HG03558 (cell line): ENCODE data around the gene MYO10.
"Not testable (repeated sequence)": the region's sequence is repeated elsewhere in the genome, so short reads cannot be mapped to it uniquely, and the experiment has no call there.

Source experiments
- ATAC-seq: cut with Tn5 transposase; IDR thresholded peaks from one replicate; pipeline ENCODE4 v1.9.1; 2021; ENCODE audit warnings: moderate number of reproducible peaks; ENCODE audit not compliant: unreplicated experiment; ENCODE audit errors: extremely low read depth

Gene MYO10

GRCh38 chr5:16757577-16757976 is 178.5 kb downstream of the MYO10 start:
- not testable (repeated sequence) for ATAC-seq

GRCh38 chr5:16757146-16757545 is 178.9 kb downstream of the MYO10 start:
- ATAC-seq = no peak

DNA sequence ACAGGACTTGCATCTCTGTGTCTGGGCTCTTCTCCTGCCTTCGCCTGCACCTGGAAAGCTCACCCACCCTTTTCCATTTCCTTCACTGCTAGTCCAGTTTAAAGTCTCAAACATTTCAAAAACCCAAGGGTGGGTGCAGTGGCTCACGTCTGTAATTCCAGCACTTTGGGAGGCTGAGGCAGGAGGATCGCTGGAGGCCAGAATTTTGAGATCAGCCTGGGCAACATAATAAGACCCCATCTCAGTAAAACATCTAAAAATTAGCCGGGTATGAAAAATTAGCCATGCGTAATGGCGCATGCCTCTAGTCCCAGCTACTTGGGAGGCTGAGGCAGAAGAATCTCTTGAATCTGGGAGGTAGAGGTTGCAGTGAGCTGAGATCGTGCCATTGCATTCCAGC is 179.4 kb downstream of the MYO10 start:
- ATAC-seq = no peak

- no peak for ATAC-seq
These were observed 180.4 kb downstream of the MYO10 start for GRCh38 chr5:16755641-16756040.

DNA sequence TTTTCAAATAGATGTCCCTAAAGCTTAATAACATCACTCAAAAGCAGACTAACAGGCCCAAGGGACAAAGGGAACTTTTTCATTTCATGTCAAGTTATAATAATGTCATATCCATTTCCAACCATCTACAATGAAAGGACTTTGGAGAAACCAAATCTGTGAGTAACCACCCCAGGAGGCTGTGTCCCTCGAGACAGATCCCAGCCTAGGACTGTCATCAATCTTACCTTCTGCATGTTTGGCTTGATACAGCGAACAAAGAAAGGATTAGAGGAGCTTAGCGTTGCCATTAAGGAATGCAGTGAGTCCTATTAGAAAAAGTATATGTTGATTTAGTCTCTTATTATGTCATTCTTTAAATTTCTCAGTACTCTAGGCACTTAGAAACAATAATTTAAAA is 181.5 kb downstream of the MYO10 start:
- no peak for ATAC-seq

- no peak for ATAC-seq
These were observed 182.0 kb downstream of the MYO10 start for GRCh38 chr5:16754086-16754485.

GRCh38 chr5:16750445-16750844 is 185.6 kb downstream of the MYO10 start:
- ATAC-seq = no peak

GRCh38 chr5:16749626-16750025 is 186.5 kb downstream of the MYO10 start:
- ATAC-seq = no peak

GRCh38 chr5:16744164-16744880 is 191.8 kb downstream of the MYO10 start:
- no peak for ATAC-seq

GRCh38 chr5:16742938-16743337 is 193.2 kb downstream of the MYO10 start:
- no peak for ATAC-seq

GRCh38 chr5:16740811-16741392 is 195.2 kb downstream of the MYO10 start:
- ATAC-seq = no peak

DNA sequence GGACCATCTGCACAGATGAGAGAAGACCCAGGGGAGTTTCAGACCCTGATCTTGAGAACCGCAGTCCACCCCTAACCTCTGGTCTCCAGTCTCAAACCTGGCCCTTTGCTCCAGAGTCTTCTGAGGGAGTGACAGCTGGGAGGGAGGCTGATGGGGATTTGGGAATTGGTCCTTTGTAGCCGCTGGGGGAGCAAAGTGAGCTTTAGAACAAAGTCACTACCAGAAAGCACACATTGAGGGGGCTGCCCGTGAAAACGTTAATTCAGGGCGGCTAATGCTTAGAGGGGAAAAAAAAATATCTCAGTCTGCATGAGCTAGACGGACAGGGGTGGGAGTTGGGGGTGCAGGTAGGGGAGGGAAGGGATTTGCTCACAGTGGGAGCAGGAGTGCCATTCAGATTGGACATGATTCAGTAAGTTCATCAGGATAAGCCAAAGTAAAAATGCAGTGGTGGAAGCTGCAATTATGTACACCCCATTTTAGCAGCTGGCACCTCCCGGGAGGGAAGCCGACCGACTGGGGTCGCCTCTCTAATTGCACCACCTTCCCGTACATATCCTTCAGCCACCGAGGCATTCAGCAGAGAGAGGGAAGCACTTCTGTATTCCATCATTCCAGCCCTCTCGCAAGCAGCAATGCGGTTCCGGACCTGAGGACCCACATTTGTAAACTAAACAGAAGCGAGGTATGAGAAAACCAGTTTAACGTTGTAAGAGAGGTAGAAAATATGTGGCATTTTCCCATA is 195.8 kb downstream of the MYO10 start:
- no peak for ATAC-seq

DNA sequence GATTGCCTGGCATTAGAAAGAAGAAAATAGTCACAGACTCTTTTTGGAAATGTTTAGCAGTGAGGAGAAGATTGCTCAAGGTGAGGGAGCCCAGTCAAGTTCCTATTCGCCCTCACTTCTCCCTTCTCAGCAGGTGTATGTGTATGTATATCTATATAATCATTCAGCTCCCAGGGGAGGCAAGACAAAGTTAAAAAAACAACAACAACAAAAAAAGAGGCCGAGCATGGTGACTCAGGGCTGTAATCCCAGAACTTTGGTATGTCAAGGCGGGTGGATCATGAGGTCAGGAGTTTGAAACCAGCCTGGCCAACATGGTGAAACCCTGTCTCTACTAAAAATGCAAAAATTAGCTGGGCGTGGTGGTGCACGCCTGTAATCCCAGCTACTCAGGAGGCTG is 197.7 kb downstream of the MYO10 start:
- ATAC-seq = not testable (repeated sequence)

DNA sequence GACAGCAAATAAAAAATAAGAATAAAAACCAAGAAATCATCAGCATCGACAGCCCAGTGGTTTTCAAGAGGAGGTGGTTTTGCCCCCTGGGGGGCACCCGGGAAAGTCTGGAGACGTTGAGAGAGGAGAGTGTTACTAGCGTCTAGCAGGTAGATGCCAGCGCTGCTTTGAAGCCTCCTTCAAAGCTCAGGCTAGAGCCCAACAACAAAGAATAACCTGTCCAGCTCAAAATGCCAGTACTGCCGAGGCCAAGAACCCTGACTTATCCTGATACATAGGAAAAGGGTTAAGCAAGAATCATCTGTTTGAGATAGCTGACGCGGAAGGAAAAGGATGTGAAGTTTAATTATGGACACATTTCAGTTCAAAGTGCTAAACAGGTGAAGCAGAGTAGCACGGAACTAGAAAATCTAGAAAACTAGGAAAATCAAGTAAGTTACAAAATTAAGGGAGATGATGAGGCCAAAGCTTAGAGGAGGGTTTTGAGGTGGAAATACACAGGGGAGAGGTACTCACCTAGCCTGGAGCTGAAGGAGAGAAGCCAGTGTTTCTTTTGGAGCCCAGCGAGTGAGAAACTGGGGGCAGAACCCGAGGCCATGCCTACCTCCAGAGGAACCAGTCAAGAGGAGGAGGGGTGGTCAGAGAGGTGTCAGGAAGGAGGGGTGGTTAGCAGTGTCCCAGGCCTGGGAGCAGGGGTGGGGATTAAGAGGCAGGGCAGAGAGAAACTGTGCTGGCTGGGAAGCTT is 198.3 kb downstream of the MYO10 start:
- no peak for ATAC-seq

DNA sequence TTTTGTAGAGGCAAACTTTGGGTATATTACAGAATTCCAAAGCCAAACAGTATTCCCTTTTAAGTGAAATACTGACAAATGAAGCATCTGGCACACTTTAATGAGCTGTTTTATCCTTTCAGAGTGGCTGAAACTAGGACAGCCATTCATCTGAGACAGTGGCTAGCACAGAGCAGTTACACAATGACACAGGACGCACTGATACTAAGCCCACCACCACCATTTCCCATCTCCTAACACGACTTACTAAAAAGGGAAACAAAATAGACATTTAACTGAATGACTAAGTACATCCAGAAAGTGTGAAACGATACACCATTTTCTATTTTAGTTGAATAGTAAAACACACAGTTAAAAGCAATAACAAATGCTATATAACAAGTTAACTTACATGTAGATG is 198.9 kb downstream of the MYO10 start:
- ATAC-seq = no peak

DNA sequence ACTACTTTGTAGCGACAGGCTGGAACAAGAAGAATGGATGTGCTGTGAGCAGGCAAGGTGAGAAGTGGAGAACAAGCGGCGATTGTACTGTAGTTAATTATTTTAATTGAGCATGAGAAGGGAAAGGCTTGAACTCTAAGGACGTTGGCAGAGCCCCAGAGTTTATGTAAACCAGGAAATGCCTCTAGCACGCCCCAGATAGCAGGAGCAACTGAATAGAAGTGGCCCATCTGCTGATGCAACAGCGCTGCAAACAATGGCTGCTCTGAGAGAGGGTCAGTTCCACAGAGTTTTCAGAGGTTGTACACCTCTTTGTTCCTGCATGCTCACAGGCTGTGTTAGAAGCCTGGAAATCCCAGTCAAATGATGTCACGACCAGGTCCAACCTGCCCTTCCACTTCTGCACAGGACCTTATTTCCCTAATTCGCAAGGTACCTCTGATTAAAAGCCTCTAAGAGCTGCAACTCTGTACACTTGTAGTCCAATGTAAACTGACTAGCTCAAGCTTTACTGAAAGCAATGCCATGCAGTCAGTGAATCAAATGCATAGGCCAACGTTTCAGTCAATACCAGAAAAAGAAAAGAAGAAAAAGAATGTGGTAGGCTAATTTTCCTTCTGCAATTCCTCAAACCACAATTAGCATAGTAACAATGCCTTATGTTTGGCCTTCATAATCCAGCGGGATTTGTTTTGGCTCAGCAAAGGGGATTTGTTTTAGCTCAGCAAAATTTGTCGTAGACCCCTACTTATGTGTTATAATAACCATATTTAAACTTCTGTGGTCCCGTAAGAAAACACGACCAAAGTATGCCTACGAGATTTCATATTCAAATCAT is 199.7 kb downstream of the MYO10 start:
- no peak for ATAC-seq

DNA sequence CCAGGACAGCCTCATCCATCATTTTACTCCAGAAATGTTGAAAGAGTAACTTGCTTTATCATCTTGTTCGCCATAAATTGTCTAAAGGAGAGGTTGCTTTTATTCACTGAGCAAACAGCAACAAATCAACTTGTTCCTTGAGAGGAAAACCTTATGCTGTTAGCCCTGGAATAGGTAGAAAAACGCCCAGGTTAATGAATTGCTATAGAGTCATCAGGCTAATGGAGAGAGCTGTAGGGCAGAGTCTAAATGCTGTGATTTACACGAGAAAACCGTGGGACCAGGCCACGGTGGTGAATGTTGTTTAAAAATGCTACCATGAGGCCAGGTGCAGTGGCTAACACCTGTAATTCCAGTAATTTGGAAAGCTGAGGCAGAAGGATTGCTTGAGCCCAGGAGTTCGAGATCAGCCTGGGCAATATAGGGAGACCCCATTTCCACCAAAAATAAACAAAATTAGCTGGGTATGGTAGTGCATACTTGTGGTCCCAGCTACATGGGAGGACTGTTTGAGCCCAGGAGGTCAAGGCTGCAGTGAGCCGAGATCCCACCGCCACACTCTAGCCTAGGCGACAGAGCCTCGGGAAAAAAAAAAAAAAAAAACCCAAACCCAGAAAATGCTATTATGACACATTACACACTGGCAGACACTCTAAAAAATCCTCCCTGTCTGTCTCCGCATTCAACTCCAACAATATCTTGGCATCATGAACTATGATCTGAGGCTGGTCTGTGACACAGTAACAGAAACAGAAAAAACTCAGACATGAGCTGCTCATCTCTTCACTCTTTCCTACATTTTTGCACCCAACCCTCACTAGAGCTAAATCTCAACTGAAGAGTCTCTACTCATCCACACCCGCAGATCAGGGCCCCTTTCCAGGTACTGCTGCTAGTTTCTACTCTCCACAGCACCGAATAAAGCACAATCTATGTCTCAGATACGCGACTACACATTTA is 200.7 kb downstream of the MYO10 start:
- no peak for ATAC-seq

DNA sequence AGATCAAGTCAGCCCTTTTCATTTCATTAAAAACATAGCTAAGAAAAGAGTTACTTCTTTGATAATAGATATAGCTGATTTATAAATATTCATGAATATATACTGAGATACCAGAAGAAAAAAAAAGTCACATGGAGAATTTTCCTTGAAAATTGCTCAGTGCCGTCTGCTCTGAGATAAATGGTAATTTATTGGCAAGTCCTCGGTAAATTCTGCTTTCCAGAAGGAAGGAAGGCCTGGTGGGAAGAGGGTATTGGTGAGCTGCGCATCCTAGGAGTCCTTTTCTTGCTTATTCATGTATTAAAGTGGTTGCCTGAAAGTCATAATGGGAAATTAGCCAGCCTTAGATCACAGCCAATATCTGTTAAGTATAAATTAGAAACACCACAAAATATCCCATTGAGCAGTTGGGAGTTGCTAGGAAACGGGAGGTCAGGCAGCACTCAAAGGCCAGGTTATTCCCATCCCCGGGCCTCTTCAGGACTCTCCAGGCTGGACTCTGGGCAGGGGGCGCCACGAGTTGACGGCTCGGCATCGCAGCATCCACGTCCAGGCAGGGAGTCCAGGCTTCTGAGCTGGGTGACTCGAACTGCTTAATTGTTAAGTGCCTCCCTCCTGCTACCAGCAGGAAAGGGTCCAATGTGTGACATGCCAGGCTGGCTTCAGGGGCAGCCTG is 202.6 kb downstream of the MYO10 start:
- ATAC-seq = no peak
